ENCODE results near the gene SP1.
A peak's percentile ranks its signal among the peaks of the same experiment; 100 is the strongest.
"Not testable (repeated sequence)": the region's sequence is repeated elsewhere in the genome, so short reads cannot be mapped to it uniquely, and the experiment has no call there.

The SP1 gene

GRCh38 chr12:53380104-53380793 lies at the start of gene SP1:
TSS of gene SP1 (plus strand) at chr12:53380176. CDS start at chr12:53380292, 116 bp downstream.
- DNase-seq = peak; percentile 98

- no peak for DNase-seq
These were observed 49.3 kb upstream of the SP1 start for GRCh38 chr12:53330671-53331070.

- DNase-seq = not testable (repeated sequence)
These were observed 47.6 kb upstream of the SP1 start for GRCh38 chr12:53332339-53332738.

- no peak for DNase-seq
These were observed 47.2 kb upstream of the SP1 start for GRCh38 chr12:53332744-53333143.

GRCh38 chr12:53333289-53333688 lies 46.7 kb upstream of the SP1 start:
- no peak for DNase-seq

GRCh38 chr12:53333845-53334244 lies 46.1 kb upstream of the SP1 start:
- no peak for DNase-seq

- no peak for DNase-seq
These were observed 45.2 kb upstream of the SP1 start for GRCh38 chr12:53334822-53335221.

GRCh38 chr12:53336181-53336681 lies 43.7 kb upstream of the SP1 start, which contains the start of gene SP7:
TSS of gene SP7 (minus strand) at chr12:53336354. CDS start at chr12:53335646, 708 bp downstream.
- no peak for DNase-seq

- DNase-seq = no peak
These were observed 42.0 kb upstream of the SP1 start for GRCh38 chr12:53338017-53338416.

- no peak for DNase-seq
These were observed 41.1 kb upstream of the SP1 start for GRCh38 chr12:53338916-53339315.

- no peak for DNase-seq
These were observed 39.6 kb upstream of the SP1 start for GRCh38 chr12:53340398-53340797.

GRCh38 chr12:53343449-53343848 lies 36.5 kb upstream of the SP1 start:
- no peak for DNase-seq

- no peak for DNase-seq
These were observed 36.0 kb upstream of the SP1 start for GRCh38 chr12:53343969-53344368.

- DNase-seq = no peak
These were observed 35.5 kb upstream of the SP1 start for GRCh38 chr12:53344487-53344823.

- peak; percentile 73 for DNase-seq
These were observed 35.0 kb upstream of the SP1 start for GRCh38 chr12:53344824-53345485.

- no peak for DNase-seq
These were observed 34.3 kb upstream of the SP1 start for GRCh38 chr12:53345486-53346188.

- no peak for DNase-seq
These were observed 33.5 kb upstream of the SP1 start for GRCh38 chr12:53346491-53346890.

GRCh38 chr12:53347905-53348304 lies 32.1 kb upstream of the SP1 start:
- no peak for DNase-seq

GRCh38 chr12:53352331-53353256 lies 27.4 kb upstream of the SP1 start:
- DNase-seq = peak; percentile 79

- DNase-seq = no peak
These were observed 26.7 kb upstream of the SP1 start for GRCh38 chr12:53353257-53353655.

- DNase-seq = no peak
These were observed 24.9 kb upstream of the SP1 start for GRCh38 chr12:53355121-53355520.

GRCh38 chr12:53358836-53359419 lies 21.0 kb upstream of the SP1 start:
- no peak for DNase-seq

All from activated naive CD4-positive, alpha-beta T cell treated with anti-CD3 and anti-CD28 coated beads, Interleukin-2, amount 50 U/mL, for 16 hours (primary cell).